ENCODE measurements around the gene CNNM3.
"Not testable (repeated sequence)": the region's sequence is repeated elsewhere in the genome, so short reads cannot be mapped to it uniquely, and the experiment has no call there.

Gene CNNM3

DNA sequence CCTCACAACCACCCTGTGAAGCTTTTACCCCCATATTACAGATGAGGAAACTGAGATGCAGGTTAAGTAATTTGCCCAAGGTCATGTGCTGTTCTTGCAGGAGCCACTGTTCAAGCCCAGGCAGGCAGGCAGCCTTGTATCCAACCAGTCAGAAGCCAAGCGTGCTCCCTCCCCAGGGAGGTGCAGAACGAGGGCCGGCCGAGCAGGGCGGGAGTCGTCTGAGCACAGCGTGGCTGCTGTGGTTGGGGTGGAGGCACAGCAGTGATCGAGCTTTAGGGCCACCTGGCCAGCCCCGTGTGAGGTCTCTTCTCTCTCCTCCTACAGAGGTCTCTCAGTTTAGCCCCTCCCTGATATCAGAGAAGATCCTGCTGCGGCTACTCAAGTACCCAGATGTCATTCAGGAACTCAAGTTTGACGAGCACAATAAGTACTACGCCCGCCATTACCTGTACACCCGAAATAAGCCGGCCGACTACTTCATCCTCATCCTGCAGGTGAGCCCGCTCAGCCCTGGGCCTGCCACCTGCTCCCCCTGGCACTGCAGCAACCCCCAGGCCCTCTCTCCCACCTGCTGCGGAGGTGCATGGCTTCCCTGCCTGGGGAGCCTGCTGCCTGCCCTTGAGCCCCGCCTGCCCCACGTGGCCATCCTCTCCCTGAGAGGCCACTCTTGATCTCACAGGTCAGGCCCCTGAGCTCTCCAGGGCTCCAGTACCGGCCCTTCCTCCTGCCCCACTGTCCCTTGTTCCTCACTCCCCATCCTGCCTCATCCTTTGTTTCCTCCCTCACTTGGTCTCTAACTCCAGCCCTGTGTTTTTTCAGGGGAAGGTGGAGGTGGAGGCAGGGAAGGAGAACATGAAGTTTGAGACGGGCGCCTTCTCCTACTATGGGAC lies 17.1 kb upstream of the CNNM3 start:
- no peak for DNase-seq (ENCODE audit: low read depth in 2 of 2)

DNA sequence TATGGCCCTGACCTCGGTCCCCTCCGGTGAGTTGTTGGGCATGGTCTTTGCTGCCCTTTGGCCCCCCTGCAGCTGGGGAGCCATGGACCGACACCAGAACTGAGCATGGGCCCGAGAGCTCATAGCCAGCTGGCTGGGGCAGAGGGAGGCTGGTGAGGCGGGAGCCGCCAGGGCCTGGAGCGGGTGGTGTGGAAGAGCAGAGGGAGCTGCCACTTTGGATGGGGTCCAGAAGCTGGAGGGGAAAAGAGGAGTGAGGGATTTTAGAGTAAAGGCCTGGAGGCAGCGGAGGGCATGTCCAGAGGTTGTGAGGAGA lies 16.5 kb upstream of the CNNM3 start:
- DNase-seq (ENCODE audit: low read depth in 2 of 2), result no peak

DNA sequence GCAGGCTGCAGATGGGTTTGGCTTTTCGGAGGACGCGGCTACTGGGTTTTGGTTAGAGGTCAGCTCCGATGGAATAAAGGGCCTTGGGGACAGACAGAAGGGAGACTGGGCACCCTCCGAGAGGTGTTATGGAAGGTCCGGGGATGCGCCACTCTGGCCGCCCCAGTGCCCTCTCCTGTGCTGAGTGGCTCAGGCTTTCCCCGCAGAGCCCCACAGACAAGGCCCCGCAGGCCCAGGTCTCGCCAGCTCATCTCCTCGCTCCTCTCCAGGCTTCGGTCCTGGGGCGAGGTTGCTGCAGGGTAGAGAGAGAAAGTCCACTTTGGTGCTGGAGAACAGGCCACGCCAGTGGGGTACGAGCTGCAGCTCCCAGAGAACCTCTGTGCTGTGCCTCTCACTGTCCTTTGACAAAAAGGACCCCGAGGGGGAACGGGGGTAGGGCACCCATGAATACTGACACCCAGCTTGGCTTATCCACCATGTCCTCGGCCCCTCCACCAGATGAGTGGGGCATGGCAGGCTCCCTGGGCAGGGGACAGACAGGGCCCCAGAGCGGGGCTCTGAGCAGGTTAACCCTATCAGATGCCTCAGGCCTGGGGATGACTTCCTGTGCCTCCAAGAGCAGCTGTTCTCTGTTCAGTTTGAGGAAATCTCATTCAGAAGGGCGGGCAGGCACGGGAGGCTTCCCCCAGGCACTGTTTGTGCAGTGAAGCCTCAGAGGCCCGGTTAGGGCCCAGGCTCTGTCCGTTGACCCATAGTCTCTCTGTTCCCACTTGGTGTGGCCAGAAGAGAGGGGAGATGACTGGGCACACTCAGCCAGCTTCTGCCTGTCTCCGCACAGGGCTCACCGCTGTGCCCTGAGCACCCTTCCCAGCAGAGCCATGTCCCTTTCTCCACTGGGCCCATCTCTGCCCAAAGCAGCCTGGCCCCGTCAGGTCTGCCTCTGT lies 15.7 kb upstream of the CNNM3 start:
- no peak for DNase-seq (ENCODE audit: low read depth in 2 of 2)

DNA sequence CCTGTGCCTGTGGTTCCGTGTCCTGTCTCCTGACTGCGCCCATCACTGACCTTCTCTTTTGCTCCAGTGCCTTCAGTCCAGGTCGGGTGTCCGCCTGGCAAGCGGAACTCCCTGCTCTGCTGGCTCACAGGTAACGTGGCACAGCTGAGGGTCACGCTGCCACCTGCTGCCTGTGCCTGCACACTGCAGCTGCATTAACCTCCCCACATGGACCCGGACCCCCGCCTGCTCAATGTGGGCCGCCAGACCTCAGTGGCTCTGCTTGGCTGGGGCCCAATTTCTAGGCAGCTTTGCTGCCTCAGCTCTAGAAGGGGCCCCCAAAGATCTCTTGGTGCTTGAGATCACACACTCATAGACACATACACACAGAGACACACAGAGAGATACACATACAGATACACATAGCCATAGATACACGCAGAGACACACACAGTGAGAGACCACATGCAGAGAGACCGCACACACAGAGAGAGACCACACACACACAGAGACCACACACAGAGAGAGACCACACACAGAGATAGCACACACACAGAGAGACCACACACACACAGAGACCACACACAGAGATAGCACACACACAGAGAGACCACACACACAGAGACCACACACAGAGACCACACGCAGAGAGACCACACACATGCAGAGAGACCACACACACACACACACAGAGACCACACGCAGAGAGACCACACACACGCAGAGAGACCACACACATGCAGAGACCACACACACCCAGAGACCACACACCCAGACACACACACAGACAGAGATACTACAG lies 14.9 kb upstream of the CNNM3 start:
- DNase-seq (ENCODE audit: low read depth in 2 of 2), result peak; percentile 64 to 72

DNA sequence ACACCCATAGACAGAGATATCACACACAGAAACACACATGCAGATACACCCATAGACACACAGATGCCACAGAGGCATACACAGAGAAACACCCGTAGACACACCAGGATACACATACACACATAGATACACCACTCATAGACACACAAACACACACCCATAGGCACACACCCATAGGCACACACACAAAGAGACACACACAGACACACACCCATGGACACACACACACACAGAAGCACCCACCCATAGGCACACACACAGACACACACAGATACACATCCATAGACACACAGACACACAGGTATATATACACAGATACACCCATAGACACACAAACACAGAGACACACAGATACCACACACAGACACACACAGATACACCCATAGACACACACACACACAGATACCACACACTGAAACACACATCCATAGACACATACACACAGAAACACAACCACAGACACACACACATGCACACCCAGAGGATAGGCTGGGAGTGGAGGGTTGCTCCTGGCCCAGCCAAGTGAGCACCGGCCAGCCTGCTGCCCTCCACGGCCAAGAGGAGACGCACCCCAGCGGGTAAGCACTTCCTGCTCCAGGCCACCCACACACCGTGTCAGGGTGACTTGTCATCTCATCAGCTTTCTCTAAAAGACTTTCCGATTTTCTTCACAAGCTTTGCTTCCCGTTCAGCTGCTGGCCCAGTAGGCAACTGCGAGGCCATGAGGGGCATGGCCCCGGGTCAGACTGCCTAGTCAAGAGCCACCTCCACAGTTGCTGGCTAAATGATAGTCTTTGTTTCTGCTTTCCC lies 14.1 kb upstream of the CNNM3 start:
- peak; percentile 22 to 29 for DNase-seq (ENCODE audit: low read depth in 2 of 2)

DNA sequence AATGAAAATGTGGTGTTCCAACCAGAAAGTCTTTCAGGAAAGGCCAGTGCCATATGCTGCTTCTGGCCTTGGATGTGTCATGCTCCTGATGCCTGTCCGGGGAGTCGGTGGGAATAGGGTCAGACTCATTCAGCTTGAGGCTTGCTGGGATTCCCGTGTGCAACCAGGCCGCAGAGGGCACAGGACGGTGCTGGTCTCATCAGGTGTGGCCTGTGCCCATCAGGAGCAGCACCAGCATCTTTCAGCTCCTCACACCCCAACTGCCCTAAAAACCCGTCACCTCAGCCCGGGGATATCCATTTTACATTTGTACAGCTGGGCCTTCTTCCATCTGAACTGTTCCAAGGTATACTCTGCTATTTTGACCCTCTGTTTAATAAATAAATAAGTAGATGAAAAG lies 13.3 kb upstream of the CNNM3 start:
- no peak for DNase-seq (ENCODE audit: low read depth in 2 of 2)

DNA sequence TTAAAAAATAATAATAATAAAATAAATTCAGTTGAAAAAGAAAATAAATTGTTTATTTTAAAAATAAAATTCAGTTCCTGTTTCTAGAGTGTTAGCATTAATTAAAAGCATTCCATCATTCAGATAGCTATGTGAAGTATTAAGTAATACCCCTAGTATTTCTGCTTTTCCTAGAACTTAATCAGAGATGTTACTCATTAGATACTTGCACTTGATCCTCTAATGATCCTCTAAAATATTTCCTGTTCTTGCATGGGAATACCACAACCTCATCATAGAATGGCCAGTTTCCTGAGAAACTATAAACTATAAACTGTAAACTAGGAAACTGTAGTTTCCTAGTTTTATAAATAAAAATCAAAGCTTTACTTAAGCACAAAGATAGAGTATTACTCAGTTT lies 11.1 kb upstream of the CNNM3 start:
- no peak for DNase-seq (ENCODE audit: low read depth in 2 of 2)

DNA sequence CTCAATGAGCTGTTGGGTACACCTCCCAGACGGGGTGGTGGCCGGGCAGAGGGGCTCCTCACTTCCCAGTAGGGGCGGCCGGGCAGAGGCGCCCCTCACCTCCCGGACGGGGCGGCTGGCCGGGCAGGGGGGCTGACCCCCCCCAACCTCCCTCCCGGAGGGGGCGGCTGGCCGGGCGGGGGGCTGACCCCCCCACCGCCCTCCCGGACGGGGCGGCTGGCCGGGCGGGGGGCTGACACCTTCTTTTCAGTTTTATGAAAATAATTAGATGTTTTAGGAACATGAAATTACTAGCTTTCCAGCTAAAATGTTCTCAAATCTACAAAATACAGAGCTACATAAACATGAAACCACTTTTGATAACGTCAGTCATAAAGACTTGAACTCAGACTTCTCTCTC lies 10.1 kb upstream of the CNNM3 start:
- DNase-seq (ENCODE audit: low read depth in 2 of 2), result not testable (repeated sequence)

DNA sequence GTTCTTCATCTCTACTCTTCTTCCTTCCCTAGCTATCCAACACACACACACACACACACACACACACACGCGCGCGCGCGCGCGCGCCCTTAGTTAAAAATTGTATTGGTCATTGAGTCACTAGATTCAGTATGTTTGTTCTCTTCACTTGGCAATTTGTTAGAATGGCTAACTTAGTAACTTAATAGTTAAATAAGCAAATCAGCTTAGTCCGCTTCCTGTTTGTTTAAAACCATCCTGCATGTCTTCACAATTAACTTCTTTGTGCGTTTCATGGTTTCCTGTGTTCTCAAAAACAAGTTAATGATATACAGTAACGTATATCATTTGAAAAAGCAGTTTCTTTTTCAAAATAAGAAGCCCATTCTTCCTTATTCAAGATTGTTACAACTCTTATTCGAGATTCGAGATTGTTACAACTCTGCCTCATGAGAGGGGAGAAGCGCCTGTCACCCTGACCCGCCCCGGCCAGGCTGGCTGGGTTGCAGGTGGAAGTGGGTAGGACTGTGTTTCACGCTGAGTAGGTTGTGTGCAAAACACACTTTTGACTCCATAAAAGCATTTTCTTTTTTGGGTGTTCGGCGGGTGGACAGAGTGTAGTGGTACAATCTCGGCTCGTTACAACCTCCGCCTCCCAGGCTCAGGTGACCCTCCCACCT lies 9.5 kb upstream of the CNNM3 start:
- DNase-seq (ENCODE audit: low read depth in 2 of 2), result no peak

DNA sequence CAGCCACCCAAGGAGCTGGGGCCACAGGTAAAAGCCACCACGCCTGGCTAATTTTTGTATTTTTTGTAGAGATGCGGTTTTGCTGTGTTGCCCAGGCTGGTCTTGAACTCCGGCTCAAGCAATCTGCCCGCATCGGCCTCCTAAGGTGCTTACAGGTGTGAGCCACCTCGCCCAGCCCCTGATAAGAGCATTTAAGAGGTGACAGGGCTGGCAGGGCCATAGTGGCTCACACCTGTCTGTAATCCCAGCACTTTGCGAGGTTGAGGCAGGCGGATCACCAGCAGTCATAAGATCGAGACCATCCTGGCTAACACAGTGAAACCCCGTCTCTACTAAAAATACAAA lies 9.0 kb upstream of the CNNM3 start:
- DNase-seq (ENCODE audit: low read depth in 2 of 2), result no peak

DNA sequence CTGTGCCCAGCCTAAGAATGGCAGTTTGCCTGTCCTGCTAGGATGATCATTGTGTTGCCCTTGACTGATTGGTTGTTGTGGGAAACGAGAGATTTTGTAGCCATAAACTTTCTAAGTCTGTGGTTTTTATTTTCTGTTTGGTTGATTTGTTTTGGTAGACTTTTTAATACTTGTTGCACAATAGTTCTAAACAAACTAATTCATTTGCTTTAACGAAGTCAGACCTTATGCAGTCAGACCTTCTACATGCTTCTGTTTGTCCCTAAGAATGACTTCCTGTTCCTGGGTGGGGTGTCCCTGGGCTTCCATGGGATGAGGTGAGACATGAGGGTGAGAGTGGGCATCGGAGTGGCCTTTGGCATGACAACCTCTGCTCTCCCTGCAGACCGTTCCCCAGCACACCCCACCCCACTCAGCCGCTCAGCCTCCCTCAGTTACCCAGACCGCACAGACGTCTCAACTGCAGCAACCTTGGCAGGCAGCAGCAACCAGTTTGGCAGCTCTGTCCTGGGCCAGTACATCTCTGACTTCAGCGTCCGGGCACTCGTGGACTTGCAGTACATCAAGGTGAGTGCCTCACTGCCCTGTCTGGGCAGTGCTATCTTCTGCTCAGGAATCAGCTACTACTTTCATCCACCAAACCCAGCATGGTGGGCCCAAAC lies 7.8 kb upstream of the CNNM3 start:
- no peak for DNase-seq (ENCODE audit: low read depth in 2 of 2)

DNA sequence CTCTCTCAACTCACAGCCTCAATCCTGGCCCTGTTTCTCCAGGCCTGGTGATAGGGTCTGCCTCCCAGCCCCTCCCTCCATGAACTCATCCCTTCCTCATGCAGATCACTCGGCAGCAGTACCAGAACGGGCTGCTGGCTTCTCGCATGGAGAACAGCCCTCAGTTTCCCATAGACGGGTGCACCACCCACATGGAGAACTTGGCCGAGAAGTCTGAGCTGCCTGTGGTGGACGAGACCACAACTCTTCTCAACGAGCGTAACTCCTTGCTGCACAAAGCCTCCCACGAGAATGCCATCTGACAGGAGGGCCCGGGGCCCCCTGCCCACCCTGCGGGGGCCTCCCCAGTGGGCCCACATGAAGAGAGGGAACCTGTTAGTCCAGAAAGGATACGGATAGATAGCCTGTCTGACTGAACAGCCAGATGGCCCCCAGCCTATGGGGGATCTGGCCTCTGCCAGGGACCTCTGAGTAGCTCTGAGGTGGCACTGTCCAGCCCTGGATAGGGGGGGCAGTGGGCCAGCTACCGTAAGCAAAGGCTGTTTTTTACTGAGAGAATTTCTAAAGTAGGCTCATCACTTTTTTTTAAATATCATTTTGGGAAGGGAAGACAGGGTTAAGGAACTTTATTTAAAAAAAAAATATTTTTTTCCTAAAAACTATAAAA lies 6.7 kb upstream of the CNNM3 start:
- no peak for DNase-seq (ENCODE audit: low read depth in 2 of 2)

DNA sequence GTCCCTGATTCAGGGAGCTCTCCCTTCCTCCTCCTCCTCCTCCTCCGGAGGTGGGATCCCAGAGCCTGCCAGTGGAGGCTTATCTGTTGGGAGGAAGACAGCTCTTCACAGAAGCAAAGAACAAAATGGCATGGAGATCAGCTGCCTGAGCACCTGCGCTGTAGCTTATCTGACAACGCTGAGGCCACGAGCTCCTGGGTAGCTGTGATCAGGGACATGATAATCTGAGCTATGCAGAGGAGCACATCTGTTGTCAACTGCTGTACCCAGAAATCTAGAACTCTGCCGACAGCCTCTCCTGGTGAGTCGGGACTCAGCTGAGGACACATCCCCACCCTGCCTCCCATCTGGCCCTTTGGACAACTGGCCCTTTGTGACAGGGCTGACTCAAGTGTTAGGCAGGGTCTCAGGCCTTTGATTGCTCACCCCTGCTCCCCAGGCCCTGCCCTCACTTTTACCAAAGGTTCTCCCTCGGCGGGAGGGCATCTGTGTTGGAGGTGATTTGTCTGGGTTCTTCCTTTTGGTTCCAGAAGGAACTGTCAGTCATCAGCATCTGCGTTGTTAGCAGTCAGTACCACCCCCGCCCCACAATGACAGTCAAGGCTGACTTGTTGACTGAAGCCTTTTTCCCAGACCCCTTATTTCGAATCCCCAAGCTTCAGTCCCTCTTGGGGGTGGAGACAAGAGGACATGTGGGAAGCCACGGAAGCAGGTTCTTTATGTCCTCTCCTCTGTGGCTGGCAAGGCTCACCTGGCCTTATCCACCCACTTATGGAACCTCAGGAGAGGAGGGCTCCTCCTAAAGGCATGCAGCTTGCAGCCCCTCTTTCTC lies 5.9 kb upstream of the CNNM3 start:
- no peak for DNase-seq (ENCODE audit: low read depth in 2 of 2)

DNA sequence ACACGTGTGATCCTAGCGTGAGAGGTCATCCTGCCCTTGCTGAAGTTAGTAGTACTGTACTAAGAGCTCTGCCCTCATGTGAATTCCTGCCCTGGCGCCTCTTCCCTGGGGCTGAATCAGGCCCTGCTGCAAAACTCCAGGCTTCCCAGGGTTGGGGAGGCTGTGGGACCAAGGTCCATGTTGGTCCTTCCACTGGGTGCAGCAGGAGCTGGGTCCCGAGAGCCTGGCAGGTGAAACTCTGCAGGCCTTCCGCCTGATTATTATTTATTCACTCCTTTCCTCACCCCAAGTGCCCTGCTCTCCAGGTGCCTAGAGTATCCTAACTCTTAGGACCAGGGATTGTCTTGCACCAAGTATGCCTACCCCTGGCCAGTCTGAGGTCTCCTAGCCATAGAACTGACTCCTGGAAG lies 5.3 kb upstream of the CNNM3 start:
- no peak for DNase-seq (ENCODE audit: low read depth in 2 of 2)

DNA sequence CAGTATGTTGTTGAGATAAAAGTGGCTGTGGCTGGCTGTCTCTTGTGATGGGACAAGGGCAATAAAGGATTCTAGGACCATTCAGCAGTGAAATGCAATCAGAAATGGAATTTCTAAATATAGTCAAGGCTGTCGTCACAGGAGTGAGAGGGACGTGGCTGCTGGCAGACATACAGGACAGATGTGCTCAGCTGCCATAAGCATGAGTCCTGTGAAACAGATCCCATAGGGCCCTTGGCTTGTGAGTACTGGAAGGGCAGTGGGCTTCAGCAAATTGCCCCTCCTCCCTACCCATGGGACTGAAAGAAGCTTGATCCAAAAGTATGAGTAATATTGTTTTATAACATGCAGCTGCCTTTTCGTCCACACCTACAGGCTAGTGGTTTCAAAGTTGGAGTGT lies 4.2 kb upstream of the CNNM3 start:
- DNase-seq (ENCODE audit: low read depth in 2 of 2), result no peak

DNA sequence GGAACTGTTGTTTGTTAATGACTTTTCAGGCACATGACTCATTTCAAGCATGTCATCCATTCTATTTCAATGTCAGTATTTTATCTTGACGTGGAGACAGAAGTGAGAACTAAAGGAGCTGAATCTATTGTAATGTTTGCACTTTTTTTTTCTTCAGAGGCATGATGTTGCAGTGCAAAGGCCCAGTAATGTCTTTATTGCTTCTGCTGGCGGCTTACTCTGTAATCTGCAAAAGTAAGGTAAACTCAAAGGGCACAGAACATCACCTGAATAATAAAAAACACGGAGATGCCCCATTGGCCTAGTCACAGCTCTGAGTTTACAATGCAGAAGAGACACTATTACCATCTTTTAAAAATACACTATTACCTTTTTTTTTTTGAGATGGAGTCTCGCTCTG lies 2.4 kb upstream of the CNNM3 start:
- DNase-seq (ENCODE audit: low read depth in 2 of 2), result no peak

DNA sequence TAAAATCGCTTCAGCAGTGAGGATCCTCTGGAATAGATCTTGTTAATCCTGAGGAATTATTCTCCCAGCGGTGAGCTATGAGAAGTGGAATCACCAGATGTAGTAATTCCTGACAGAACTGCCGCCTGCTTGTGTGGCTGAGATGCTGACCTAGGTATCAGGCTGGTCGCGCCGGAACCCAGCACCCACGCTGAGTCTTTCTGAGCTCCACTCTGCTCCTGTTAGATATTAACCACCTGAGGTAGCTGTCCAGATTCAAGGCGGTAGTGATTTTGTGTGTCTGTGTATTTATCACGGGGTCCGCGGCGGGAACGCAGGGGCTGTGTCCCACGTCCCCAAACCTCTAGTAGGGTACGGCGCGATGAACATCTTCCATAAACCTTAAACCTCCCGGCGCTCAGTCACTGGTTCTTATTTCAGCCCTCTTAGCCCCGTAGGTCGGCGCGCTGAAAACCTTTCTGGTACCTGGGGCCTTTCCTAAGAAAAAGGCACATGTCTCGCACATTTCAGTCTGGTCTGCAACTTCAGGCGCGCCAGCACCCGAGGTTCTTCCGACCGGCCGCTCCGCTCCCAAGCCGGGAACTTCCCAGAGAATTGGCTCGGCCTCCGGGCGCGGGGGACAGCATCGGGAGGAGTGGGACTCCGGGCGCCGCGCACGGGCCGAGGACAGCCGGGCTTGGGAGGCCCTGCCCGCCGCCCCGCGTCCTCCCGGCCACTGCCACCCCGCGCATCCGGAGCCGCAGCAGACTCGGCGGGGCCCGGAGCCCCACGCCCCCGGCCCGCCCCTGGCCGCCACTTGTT lies 542 bp upstream of the CNNM3 start:
- DNase-seq (ENCODE audit: low read depth in 2 of 2), result no peak
